NCI-H748 treated with DMSO at 0.1 percent for 48 hours (cell line): Measurements from ENCODE around the gene SHLD1.
"Not testable (repeated sequence)": the region's sequence is repeated elsewhere in the genome, so short reads cannot be mapped to it uniquely, and the experiment has no call there.

Experiments used
- DNase-seq: peaks from one replicate; lab custom pipeline; 2025; lab: John Stamatoyannopoulos, UW

The SHLD1 gene

DNA sequence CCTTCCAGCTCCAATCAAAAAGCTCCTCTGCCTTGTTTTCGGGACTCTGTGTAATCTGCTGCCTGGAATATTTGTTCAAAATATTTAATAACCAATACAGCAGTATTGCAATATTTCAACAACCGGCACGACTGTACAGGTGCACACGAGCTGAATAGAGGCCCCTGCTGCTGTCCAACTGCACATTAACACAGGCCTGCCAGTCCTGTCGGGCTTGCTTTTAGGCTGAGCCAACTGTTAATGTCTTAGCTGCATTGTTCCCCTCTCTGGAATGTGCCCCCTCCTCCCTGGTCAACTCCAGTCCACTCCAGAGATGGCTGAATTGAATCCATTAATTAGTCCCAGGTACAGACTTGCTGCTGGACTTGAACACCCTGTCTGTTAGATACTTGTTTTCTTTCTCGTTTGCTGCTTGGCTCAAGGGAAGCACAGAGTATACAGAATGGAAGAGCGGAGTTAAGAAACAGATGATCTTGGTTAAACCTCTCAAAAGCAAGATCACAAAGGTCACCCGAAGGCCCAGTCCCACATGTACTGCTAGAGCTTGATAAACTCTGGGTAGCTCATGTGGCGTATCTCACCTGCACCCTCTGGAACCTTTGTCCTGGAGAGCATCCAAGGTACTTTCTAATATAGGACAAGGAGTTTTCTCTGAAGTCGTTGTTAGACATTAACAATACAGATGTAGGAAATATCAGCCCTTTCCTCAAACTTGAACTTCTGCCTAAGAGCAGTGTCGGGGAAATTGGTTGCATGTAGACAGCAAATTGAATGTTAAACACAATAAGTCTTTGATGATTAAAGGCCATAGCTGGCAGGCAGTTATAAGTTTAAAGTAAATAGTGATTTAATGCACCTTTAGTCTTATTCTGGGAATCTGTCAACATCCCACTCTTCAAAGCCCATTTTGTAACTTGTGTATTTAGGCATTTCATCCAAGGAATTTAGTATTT is 31.9 kb downstream of the SHLD1 start:
- no peak for DNase-seq

DNA sequence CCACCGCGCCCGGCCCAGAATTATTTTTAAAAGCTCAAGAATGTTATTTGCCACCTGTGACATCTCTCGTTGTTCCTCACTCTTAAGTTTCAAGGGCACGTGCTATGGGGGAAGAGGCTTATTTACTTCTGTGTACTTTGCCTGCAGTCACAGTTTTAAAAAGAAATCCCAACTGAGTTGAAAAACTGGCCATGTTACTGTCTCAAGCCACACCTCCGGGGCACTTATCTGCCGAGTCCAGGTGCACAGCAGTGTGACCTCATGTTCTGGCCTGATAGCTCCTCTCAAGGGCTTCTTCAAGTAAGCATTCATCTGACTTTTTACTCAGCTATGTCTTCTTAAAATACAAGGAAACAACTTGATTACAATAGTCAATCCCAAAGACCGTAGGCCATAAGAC is 34.5 kb downstream of the SHLD1 start:
- DNase-seq: no peak

DNA sequence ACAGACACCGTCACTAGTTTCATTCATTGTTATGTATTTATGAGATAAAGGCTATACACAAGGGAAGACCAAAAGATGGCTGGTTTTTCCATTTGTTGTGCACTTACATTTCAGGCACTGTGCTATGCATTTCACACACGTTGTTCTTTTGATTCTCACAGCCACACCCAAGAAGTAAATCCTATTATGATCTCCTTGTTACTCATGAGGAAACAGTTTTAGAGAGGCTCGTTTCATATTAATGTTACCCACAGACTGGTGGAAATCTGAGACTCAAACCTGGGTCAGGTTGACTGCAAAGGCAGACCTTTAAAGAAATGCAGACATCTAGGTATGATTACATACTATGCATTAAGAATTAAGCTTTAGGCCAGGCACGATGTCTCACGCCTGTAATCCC is 34.9 kb downstream of the SHLD1 start:
- no peak for DNase-seq

DNA sequence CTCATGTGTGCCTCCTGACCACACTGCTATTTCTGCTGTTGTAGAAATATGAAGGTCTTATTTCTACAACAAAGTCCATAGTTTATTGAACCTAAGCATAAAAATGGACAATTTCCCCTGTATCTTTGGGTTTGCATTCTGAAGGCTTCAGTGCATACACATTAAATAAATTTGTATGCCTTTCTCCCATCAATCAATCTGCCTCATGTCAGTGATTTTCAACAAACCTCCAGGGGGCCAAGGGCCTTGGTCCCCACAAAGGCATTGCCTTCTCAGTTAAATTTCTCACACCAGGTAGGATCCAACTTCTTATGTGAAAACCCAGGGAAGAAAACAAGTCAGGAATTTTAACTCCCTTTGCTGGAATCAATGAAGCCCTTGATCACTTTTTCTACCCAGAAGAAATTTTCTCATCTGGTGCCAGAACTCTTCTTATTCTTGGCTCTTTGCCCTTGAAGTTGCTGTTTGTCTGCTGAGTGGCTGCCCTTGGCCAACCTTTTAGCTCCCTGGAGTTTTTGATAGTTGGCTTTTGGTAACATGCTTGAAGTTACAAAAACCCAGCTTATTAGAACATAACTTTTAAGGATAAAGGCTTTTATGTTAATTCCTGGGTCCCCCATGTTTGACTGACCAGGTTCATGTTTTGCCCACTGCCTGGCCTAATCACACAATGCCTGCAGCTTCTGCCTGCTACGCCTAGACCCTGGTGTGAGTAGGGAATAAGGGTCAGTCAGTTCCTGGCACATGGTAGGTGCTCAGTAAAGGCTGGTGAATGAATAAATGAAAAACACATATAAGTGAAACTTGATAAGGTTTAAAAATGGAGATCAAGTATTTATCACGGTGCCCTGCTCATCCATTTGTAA is 37.0 kb downstream of the SHLD1 start:
- DNase-seq: no peak

DNA sequence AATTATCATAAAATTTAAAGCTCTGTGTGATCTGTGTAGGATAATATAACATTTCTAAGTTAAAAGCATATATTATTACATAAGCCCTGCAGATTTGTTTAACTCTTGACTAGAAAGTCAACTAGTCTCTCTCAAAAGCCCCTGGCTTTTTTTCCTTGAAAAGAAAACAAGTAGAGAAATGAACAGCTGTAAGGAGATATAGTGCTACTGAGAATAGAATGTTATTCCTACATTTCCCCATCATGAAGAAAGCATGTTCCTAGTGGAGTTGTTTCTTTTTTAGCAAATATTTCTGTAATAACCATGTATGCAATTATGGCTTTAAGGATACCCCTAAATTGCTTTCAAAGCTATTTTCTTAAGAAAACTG is 37.6 kb downstream of the SHLD1 start:
- DNase-seq: no peak

DNA sequence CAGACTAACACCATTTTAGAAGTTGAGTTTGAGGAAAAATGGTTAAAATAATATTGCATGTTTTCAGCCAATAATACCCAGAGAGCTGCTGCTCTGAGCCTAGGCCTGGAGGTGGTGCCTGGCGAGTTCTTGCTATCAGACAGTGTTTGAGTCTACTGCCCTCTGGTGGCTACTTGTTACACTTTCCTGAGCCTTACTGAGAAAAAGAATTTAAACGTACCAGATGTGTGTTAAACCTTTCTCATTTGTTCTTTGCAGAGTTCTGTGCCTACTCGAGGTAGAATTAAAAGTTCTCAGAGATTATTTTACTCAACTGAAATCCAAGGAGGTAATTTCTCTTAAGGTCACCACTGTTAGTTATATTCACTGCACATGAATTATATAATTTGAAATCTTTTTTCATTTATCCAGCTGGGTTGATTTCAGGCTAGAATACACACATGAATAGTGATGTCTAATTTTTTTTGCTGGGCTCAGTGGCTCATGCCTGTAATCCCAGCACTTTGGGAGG is 38.2 kb downstream of the SHLD1 start:
- peak; percentile 96 for DNase-seq

DNA sequence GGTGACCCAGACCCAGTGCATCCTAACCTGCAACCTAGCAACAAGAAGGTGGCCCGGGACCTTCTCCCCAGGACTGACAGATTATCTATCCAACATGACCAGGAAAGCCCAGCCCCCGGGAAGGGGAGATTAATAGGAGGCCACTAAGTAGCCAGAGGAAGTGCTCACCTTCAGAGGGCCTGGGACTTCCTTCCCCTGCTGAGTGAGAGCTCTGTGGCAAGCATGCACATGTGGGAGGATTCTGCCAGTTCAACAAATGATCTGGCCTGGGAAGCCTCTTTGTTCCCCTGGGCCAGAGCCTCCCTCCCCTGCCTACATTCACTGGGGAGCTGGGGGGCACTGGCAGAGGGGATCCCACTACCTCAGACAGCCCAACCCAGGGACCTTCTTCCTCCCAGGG is 39.6 kb downstream of the SHLD1 start:
- no peak for DNase-seq

DNA sequence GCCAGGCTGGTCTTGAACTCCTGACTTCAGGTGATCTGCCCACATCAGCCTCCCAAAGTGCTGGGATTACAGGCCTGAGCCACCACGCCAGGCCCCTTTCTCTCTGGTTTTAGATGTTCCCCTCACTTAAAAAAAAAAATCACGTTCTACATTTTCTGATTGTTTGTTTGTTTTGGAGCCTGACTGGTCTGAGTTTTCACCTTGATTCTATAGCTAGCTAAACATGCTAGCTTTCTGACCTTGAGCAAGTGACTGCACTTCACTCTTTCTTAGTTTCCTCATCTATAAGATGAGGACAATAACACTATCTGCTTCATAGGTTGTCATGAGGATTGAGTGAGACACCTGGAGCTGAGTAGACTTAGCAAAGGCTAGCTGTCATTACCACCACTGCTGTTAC is 43.7 kb downstream of the SHLD1 start:
- DNase-seq: no peak

DNA sequence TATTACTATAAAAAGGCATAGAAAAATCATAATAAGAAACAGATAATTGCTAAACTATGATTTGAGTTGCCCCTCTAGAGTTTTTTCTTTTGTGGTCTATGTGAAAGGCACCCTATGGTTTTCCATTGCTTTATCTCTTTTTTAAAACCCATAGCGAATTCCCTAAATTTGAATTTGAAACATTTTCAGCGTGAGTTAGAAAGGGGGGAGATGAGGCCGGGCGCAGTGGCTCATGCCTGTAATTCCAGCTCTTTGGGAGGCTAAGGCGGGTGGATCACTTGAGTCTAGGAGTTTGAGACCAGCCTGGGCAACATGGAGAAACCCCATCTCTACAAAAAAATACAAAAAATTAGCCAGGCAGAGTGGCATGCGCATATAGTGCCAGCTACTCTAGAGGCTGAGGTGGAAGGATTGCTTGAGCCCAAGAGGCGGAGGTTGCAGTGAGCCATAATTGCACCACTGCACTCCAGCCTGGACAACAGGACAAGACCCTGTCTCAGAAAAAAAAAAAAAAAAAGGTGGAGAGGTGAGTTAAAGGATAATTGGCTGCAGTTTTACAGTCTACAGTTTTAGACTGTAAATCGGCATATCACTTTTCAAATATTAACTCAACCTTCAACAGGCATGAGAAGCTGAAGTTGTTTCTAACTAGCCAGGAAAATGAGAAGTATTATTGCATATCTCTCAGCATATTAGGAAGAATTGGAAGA is 46.3 kb downstream of the SHLD1 start:
- DNase-seq: no peak

DNA sequence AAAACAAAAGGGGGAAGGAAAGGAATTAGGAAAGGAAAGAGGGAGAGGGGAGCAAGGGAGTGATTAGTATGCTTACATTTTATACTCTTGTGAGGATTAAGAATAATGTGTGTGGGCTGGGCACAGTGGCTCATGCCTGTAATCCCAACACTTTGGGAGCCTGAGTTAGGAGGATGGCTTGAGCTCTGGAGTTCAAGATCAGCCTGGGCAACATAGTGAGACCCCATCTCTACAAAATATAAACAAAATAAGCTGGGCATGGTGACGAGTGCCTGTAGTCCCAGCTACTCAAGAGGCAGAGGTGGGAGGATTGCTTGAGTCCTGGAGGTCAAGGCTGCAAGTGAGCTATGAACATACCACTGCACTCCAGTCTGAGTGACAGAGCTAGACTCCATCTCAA is 47.0 kb downstream of the SHLD1 start:
- no peak for DNase-seq

DNA sequence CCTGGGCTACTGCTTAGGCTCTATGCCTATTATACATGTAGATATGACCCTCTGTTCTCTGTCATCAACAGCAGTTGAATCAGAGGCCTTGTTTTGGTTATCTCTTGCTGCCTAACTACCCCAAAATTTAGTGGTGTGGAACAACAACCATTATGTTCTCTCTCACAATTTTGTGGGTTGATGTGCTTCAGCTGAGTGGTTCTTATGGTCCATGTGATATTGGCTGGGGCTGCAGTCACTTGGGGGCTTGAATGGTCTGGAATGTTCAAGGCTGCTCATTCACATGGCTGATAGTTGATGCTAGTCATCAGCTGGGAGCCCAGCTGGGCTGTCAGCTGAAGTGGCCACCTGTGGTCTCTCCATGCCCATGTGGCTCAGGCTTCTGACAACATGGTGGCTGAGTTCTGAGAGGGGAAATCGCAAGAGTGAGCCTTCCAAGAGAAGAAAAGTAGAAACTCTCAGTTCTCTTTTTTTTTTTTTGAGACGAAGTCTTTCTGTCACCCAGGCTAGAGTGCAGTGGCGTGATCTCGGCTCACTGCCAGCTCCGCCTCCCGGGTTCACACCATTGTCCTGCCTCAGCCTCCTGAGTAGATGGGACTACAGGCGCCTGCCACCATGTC is 47.8 kb downstream of the SHLD1 start:
- no peak for DNase-seq

DNA sequence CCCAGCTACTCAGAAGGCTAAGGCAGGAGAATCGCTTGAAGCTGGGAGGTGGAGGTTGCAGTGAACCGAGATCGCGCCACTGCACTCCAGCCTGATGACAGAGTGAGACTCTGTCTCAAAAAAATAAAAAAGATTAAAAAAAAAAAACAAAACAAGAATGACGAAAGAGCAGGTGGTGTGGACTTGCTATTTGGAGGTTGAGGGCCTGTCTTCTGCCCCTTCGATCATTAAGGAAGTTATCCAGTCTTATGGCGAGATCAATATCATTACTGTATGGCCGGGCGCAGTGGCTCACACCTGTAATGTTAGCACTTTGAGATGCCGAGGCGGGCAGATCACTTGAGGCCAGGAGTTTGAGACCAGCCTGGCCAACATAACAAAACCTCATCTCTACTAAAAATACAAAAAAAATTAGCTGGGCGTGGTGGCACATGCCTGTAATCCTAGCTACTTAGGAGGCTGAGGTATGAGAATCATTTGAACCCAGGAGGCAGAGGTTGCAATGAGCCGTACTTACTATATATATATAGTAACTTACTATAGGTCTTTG is 53.6 kb downstream of the SHLD1 start:
- DNase-seq: not testable (repeated sequence)

DNA sequence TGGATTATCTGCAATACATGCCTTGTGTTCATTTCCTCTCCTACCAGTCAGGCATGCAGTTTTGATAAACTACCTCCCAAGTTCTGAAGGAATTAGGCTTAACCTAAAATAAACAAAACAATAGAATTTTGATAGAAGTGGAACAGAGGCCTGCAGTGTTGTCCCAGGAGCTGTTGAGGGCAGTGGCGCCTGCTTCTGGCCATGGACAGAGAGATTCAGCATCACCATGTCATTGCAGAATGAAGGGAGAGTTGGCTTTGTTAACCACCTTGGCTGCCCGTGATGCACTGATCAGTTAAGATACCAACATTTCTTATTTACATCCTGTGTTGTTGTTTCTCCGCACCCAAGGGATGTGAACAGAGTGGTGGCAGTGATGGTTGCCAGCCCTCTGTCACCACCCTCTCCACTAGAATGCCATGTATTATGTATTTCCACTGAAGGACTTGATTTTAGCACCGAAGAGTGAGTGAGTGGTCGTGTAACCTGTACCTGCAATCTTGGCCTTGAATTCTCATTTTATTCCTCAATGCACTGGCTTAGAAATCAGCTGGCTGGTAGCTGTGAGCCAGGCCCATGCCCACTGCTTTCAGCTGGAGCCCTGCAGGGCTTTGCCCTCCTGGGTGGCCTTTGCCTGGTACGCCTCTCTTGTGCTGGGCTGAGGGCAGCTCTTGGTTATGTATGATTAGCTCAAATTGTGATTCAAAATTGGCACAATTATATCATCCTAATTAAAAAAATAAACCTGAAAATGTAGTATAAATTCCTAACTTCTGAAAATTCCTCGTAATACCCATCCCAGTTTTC is 56.5 kb downstream of the SHLD1 start:
- no peak for DNase-seq

DNA sequence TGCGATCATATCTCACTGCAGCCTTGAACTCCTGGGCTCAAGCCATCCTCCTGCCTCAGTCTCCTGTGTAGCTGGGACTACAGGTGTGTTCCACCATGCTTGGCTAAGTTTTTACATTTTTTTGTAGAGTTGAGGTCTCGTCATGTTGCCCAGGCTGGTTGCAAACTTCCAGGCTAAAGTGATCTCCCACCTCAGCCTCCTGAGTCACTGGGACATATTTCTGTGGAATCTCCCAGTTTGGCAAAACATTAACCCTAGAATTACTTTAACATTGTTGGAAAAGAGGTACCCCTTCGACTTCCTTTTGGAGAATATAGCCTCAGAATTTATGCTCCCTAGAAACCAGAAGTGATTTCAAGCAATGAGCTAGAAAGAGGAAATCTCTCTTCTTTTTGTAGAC is 57.2 kb downstream of the SHLD1 start:
- DNase-seq: no peak

DNA sequence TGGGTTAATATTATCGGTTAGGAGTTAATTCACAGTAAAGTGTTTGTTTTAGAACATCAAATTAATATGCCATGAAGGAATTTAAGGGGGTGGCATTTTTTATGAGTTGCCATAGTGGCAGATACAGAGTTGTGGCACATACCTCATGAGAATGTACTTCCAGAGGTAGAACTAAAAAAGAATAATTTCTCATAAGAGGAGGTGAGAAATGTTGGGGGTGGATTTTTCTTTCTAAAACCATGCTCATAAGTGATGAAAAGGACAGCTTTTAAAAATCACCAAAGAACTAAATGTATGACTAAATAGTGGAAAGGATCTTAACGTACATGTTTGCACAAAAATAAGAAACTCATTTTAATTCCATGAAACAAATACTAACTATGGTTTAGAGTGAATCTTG is 58.7 kb downstream of the SHLD1 start:
- no peak for DNase-seq

DNA sequence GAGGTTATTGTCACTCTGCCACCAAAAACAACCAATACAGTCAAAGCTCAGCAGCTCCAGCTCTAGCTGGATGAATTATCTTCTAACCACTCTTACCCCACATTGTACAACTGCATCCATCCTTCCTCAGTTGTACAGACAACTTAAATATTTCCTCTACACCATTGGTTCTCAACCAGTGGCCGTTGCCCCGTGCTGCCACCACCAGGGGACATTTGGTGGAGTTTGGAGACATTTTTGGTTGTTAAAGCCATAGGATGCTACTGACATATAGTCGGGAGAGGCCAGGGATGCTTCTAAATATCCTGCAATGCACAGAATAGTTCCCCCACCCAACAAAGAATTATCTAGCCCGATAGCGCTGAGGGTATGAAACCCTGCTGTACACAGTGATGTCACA is 59.3 kb downstream of the SHLD1 start:
- DNase-seq: no peak

DNA sequence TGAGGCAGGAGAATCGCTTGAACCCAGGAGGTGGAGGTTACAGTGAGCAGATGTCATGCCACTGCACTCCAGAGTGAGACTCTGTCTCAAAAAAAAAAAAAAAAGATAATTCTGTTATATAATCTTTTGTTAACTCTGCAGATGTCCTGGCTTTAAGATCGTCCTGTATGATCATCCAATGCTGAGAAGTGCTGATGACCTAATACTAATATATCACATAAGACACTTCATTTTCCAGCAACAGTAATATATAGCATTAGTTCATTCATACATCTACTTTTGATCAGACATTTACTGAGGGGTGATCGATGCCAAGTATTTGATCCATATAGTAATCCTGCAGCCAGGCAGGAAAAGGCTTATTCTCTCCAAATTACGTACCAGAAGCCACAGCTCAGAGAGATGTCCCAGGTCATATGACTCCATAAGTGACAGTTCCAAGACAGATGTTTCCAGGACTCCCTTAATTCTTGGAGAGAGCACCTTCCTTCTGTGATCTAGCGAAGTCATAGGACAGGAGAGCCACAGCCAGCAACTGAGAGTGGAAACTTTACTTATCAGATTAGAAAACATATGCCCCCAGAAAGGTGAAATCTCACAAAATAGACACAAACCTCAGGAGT is 60.7 kb downstream of the SHLD1 start:
- no peak for DNase-seq

DNA sequence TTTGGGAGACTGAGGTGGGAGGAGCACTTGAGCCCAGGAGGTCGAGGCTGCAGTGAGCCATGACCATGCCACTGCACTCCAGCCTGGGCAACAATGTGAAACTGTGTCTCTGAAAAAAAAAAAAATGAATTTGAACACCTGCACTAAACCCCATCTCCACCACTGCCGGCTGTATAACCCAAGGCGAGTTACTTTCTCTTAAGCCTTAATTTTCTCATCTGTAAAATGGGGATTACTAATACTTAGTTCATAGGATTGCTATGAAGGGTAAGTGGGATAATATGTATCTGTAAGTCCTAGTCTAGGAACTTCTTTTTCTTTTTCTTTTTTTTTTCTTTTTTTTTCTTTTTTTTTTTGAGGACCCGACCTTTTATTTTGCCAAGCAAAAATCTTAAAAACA is 61.5 kb downstream of the SHLD1 start:
- DNase-seq: no peak

DNA sequence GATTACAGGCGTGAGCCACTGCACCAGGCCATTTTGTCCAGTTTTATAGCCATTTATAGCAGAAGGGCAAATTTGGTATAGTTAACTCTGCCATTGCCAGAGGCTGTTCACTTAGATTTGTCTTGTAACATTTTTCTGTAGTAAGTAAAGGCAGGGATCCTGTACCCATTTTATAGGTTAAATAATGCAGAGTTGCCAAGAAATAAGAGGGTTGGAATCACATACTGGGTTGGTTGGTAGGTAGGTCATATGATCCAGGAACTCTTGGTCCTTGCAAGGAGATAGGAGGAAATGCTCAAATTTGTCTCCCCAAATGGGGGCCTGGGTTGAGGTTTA is 68.1 kb downstream of the SHLD1 start:
- no peak for DNase-seq

DNA sequence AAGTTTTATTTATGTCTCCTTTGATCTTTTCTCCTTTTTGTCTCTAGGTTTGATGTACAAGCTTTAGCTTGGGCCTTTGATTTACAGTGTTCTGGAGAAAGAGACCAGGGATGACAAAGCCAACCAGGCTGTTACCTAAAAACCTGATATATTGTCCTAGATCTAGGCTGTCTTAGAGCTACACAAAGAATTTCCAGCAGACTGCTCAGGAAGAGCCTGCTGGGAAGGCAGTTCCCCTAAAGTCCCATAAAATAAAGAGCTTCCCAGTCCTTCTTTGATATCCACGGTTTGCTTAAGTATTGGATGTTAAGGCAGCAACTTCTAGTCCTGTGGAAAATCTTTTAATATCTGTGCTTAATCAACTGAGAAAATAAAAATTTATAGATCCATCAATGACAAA is 70.5 kb downstream of the SHLD1 start:
- DNase-seq: no peak
